Measurements from ENCODE around the gene COL18A1. TPM values are rescaled to one million over a fixed set of nuclear protein-coding genes. Genes with fewer than 3 reads are reported as not detected.

Gene COL18A1
- total RNA-seq, 1 donor from 2014 or later, result 51.6 TPM

DNA sequence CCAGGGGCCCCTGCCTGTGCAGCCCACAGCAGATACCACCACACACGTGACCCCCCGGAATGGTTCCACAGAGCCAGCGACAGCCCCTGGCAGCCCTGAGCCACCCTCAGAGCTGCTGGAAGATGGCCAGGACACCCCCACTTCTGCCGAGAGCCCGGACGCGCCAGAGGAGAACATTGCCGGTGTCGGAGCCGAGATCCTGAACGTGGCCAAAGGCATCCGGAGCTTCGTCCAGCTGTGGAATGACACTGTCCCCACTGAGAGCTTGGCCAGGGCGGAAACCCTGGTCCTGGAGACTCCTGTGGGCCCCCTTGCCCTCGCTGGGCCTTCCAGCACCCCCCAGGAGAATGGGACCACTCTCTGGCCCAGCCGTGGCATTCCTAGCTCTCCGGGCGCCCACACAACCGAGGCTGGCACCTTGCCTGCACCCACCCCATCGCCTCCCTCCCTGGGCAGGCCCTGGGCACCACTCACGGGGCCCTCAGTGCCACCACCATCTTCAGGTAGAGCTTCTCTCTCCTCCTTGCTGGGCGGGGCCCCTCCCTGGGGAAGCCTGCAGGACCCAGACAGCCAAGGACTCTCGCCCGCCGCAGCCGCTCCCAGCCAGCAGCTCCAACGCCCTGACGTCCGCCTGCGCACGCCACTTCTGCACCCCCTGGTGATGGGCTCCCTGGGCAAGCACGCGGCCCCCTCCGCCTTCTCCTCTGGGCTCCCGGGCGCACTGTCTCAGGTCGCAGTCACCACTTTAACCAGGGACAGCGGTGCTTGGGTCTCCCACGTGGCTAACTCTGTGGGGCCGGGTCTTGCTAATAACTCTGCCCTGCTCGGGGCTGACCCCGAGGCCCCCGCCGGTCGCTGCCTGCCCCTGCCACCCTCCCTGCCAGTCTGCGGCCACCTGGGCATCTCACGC lies 51.0 kb downstream of the COL18A1 start:
- intact Hi-C loops (cut with DNase I), result no loop called here
- ATAC-seq (peak; percentile 34), DNase-seq (ENCODE audit: missing footprints) (peak; percentile 64)

DNA sequence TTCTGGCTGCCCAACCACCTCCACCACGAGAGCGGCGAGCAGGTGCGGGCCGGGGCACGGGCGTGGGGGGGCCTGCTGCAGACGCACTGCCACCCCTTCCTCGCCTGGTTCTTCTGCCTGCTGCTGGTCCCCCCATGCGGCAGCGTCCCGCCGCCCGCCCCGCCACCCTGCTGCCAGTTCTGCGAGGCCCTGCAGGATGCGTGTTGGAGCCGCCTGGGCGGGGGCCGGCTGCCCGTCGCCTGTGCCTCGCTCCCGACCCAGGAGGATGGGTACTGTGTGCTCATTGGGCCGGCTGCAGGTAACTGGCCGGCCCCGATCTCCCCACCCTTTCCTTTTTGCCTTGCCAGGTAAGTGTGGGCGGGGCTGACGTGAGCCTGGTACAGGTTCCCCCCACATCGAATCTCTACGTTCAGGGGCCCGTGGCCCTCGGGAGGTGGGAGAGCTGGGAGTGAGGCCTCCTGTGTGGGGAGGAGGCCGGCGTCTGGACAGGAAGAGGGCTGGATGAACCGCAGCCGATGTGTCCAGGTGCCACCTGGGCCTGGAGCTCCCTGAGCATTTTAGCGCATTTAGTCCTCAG lies 51.7 kb downstream of the COL18A1 start:
- DNase-seq (ENCODE audit: missing footprints) (peak; percentile 63), ATAC-seq (no peak)
- intact Hi-C loops (cut with DNase I), result no loop called here

GRCh38 chr21:45457161-45457831 lies 52.3 kb downstream of the COL18A1 start:
- intact Hi-C loops (cut with DNase I), result no loop called here
- no peak for ATAC-seq
- DNase-seq (ENCODE audit: missing footprints), result peak; percentile 58

GRCh38 chr21:45457832-45458172 lies 52.8 kb downstream of the COL18A1 start:
- intact Hi-C loops (cut with DNase I), result no loop called here
- ATAC-seq (no peak), DNase-seq (ENCODE audit: missing footprints) (peak; percentile 13)

- ATAC-seq, result no peak
- intact Hi-C loops (cut with DNase I), result no loop called here
- peak; percentile 52 for DNase-seq (ENCODE audit: missing footprints)
These were observed 53.6 kb downstream of the COL18A1 start for GRCh38 chr21:45458281-45459170.

GRCh38 chr21:45459171-45460010 lies 54.4 kb downstream of the COL18A1 start:
- no peak for ATAC-seq
- peak; percentile 61 for DNase-seq (ENCODE audit: missing footprints)
- intact Hi-C loops (cut with DNase I), result no loop called here

- intact Hi-C loops (cut with DNase I), result no loop called here
- ATAC-seq (no peak), DNase-seq (ENCODE audit: missing footprints) (peak; percentile 64)
These were observed 55.1 kb downstream of the COL18A1 start for GRCh38 chr21:45460011-45460565.

DNA sequence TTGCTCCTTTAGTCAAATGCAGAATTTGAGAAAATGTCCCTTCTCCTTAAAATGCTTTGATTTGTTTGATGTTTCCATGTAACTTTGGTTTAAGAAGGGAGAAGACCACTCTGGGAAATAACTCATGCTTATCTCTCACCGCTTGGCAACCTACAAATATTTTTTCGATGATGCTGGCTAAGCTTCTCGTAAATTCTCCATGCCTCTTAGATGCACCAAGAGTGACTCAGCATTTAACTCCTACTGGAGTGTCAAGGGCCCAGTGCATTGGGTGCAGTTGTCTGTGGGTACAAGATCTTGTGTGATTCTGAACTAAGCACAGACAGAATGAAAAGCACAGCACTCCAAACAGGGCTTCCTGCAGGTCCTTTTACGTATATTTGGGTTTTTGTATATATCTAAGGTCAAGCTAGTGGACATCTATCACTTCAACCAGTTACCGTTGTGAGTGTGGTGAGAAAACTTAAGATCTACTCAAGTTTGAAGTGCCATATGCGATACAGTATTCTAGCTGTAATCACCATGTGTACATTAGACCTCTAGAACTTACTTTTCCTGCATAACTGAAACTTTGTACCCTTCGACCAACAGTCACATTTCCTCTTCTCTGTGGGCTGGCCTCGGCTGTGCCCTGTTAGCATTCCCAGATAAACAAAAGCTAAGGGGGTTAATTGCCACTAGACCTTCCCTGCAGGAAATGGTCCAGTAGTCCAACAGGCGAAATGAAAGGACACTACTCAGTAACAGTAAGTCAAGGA lies 55.8 kb downstream of the COL18A1 start:
- intact Hi-C loops (cut with DNase I), result no loop called here
- no peak for ATAC-seq
- DNase-seq (ENCODE audit: missing footprints), result no peak

- intact Hi-C loops (cut with DNase I), result no loop called here
- ATAC-seq (no peak), DNase-seq (ENCODE audit: missing footprints) (no peak)
These were observed 56.4 kb downstream of the COL18A1 start for GRCh38 chr21:45461369-45461750.

GRCh38 chr21:45461806-45462341 lies 56.9 kb downstream of the COL18A1 start:
- no peak for DNase-seq (ENCODE audit: missing footprints)
- ATAC-seq, result no peak
- intact Hi-C loops (cut with DNase I), result no loop called here

DNA sequence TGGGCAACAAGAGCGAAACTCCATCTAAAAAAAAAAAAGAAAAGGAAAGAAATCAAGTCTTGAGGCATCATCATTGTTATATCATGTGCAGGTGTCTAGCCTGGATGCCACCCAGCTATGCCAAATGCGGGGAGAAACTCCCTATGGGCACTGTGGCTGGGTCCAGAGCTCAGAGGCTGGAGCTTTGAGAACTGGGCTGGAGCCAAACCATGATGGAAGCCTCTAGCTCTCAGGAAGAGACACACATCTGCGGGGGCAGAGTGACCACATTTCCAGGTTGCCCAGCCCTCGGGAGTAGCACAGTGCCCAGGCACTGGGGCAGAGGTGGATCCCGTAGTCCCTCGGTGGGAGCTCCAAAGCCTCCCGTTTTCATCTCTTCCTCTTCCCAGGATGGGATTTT lies 58.9 kb downstream of the COL18A1 start:
- intact Hi-C loops (cut with DNase I), result no loop called here
- no peak for ATAC-seq
- peak; percentile 28 for DNase-seq (ENCODE audit: missing footprints)

GRCh38 chr21:45464309-45464708 lies 59.3 kb downstream of the COL18A1 start:
- intact Hi-C loops (cut with DNase I), result no loop called here
- DNase-seq (ENCODE audit: missing footprints), result peak; percentile 5
- ATAC-seq, result no peak

GRCh38 chr21:45465105-45465504 lies 60.1 kb downstream of the COL18A1 start:
- DNase-seq (ENCODE audit: missing footprints) (peak; percentile 53), ATAC-seq (no peak)
- intact Hi-C loops (cut with DNase I), result no loop called here

GRCh38 chr21:45465611-45466329 lies 60.8 kb downstream of the COL18A1 start:
- DNase-seq (ENCODE audit: missing footprints) (peak; percentile 47), ATAC-seq (no peak)
- intact Hi-C loops (cut with DNase I), result no loop called here

DNA sequence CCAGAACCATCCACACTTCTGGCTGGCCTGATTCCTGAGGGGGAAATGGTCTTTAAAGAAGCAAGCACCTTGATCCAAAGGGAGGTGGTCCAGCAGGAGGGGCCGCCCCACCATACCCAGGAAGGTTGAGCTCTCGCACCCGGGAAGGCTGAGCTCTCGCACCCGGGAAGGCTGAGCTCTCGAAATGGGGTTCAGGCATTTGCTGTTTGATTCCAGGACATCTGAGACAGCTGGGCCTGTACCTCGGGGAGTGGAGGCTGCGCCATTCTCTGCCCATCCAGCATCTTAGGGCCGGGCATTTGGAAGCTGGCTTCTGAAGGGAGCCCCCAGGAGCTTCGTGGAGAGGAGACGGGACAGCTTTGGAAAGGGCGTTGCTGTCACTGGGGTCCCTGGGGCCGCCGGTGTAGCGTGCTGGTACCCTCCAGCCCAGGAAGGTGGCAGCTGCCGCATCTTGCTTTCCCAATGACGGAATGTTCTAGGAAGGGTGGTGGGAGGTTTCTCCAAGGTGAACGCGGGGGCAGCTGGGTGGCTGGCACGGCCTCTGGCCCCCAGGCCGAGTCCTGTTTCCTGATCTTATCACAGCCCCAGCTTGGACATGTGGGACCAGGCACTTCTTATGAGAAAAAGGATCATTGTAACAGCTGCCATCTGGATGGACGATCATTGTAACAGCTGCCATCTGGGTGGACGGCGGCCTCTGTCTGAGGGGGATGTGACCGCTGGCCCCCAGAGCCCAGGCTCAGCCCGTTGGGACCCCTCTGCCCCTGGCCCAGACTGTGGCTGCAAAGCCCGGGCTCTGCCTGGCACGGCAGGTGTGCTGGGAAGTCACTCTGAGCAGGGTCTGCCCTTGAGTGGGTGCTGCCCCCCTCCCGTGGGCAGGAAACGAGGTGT lies 61.6 kb downstream of the COL18A1 start:
- DNase-seq (ENCODE audit: missing footprints) (peak; percentile 39), ATAC-seq (no peak)
- intact Hi-C loops (cut with DNase I), result no loop called here

Measured in Right ventricle myocardium inferior (tissue), 1 donor.